K562 (cell line): ENCODE measurements around the gene PRKCB.

Experiments used
- CBX2 ChIP-seq: fragments of 200-600 bp; sonication (generic); IDR thresholded peaks from one replicate; pipeline ENCODE4 v1.6.1; 2012; ENCODE audit warnings: mild to moderate bottlenecking, low read length, inconsistent platforms; ENCODE audit not compliant: insufficient read depth, poor library complexity, severe bottlenecking
- CREB5 ChIP-seq: fragments of 250-450 bp; sonication (Bioruptor Pico); IDR thresholded peaks from 2 replicates; pipeline ENCODE4 v1.5.0; 2020; ENCODE audit warnings: mild to moderate bottlenecking
- CTCF ChIP-seq, 3 experiments: IDR thresholded peaks in 2 of 3; conservative IDR thresholded peaks in 1 of 3; 2 replicates each; pipeline ENCODE4 v1.5.1; 2011 to 2012; ENCODE audit warnings: low read length in 3 of 3, mild to moderate bottlenecking in 3 of 3, control low read depth in 2 of 3, improper control_type of control experiment in 1 of 3, inconsistent platforms in 1 of 3, low read depth in 1 of 3, mixed read lengths in 1 of 3, moderate library complexity in 1 of 3; ENCODE audit not compliant: insufficient read depth in 2 of 3
- EZH2 ChIP-seq: IDR thresholded peaks from 2 replicates; pipeline ENCODE4 v1.6.1; 2012; ENCODE audit warnings: low read depth, mild to moderate bottlenecking, inconsistent platforms, low read length, borderline replicate concordance
- FOXM1 ChIP-seq, 2 experiments: fragments of 450-650 bp in 1 of 2; sonication (generic) in 1 of 2; formaldehyde crosslinking in 1 of 2; IDR thresholded peaks; 2 replicates each; pipeline versions ENCODE4 v1.6.1 to v1.9.0; 2017 to 2022; ENCODE audit warnings: low read depth in 2 of 2, mild to moderate bottlenecking in 2 of 2, missing genetic modification reagents in 1 of 2, moderate library complexity in 1 of 2
- MAFK ChIP-seq: IDR thresholded peaks from 2 replicates; pipeline ENCODE4 v1.6.1; 2011; ENCODE audit warnings: low read length, improper control_type of control experiment
- POLR2A ChIP-seq: fragments of 450-650 bp; conservative IDR thresholded peaks from 2 replicates; pipeline ENCODE4 v1.6.1; 2016
- SMARCC2 ChIP-seq: fragments of 450-650 bp; IDR thresholded peaks from 2 replicates; pipeline ENCODE4 v1.6.1; 2017; ENCODE audit warnings: antibody characterized with exemption, moderate library complexity, mild to moderate bottlenecking, low read depth
- SRF ChIP-seq, 2 experiments: fragments of 250-450, 450-650 bp in 1 of 2; sonication (Bioruptor Pico) in 1 of 2; sonication (generic) in 1 of 2; formaldehyde crosslinking; IDR thresholded peaks; 2 replicates each; pipeline versions ENCODE4 v1.5.0 to v1.5.1; 2020 to 2022; ENCODE audit warnings: mild to moderate bottlenecking in 1 of 2, missing genetic modification reagents in 1 of 2
- U2AF2 ChIP-seq: fragments of 200-400 bp; formaldehyde crosslinking; optimal IDR thresholded peaks from 2 replicates; pipeline ENCODE3; 2017; ENCODE audit warnings: low read depth, mild to moderate bottlenecking, low read length
- ZNF121 ChIP-seq: sonication (generic); formaldehyde crosslinking; conservative IDR thresholded peaks from 2 replicates; pipeline ENCODE4 v1.8.0; 2022; ENCODE audit warnings: missing genetic modification reagents
- ZNF766 ChIP-seq: fragments of 200-800 bp; sonication (Bioruptor generic); conservative IDR thresholded peaks from 2 replicates; pipeline ENCODE4 v1.6.1; 2016; ENCODE audit warnings: missing genetic modification characterization, missing compliant biosample characterization

- TF ChIP-seq FOXM1 (IDR thresholded peaks at IDR 0.05; ENCODE audit: low read depth) (no peak), FOXM1 (CRISPR knock-in tag; IDR thresholded peaks at IDR 0.05; ENCODE audit: low read depth) (no peak), ZNF766 (CRISPR knock-in tag) (no peak), CREB5 (CRISPR knock-in tag) (no peak), EZH2 (no peak), ZNF121 (CRISPR knock-in tag) (no peak), SRF (CRISPR knock-in tag; IDR thresholded peaks at IDR 0.05) (no peak), CBX2 (no peak), CTCF (IDR thresholded peaks at IDR 0.05 in 2 of 3, conservative IDR thresholded peaks at IDR 0.05 in 1 of 3; ENCODE audit: insufficient read depth in 2 of 3, low read depth in 1 of 3, low read length in 3 of 3) (no peak), MAFK (no peak), U2AF2 (no peak), POLR2A (no peak), SMARCC2 (no peak)
Observed at GRCh38 chr16:24166661-24167528, 331.1 kb downstream of the PRKCB start.
